H1 (cell line): ENCODE measurements around the gene C14orf93.

Experiments used
- CBX5 ChIP-seq: fragments of 300-800, 300-1000 bp; sonication (generic); IDR thresholded peaks from 2 replicates; pipeline ENCODE4 v1.7.1; 2016; ENCODE audit warnings: antibody characterized with exemption, low read length, low read depth
- CREB1 ChIP-seq: IDR thresholded peaks from 2 replicates; pipeline ENCODE4 v1.6.1; 2012; ENCODE audit warnings: inconsistent platforms
- CTCF ChIP-seq, 3 experiments: IDR thresholded peaks; 1 replicate in 2 of 3; 2 replicates in 1 of 3; pipeline versions ENCODE4 v1.5.1 to v1.6.1; 2011; ENCODE audit warnings: low read length in 3 of 3, mild to moderate bottlenecking in 3 of 3, inconsistent platforms in 2 of 3, low read depth in 1 of 3, moderate library complexity in 1 of 3; ENCODE audit not compliant: insufficient read depth in 1 of 3; ENCODE audit errors: control extremely low read depth in 1 of 3
- EZH2 ChIP-seq: fragments of 200-600 bp; sonication (generic); IDR thresholded peaks from 2 replicates; pipeline ENCODE4 v1.7.1; 2012; ENCODE audit warnings: low read depth, mild to moderate bottlenecking, moderate library complexity, low read length, inconsistent platforms; ENCODE audit not compliant: severe bottlenecking
- FOSL1 ChIP-seq: IDR thresholded peaks from 2 replicates; pipeline ENCODE4 v1.6.1; 2011; ENCODE audit warnings: mild to moderate bottlenecking, low read depth, low read length, moderate library complexity; ENCODE audit not compliant: insufficient read depth
- POLR2A ChIP-seq, 2 experiments: IDR thresholded peaks; 1 replicate in 1 of 2; 2 replicates in 1 of 2; pipeline ENCODE4 v1.6.1; 2011; ENCODE audit warnings: low read depth in 2 of 2, low read length in 2 of 2, mild to moderate bottlenecking in 2 of 2; ENCODE audit errors: control extremely low read depth in 1 of 2
- TAF1 ChIP-seq: IDR thresholded peaks from 2 replicates; pipeline ENCODE4 v1.6.1; 2011; ENCODE audit warnings: mild to moderate bottlenecking, low read depth, low read length
- USF2 ChIP-seq: IDR thresholded peaks from 2 replicates; pipeline ENCODE4 v1.6.1; 2011; ENCODE audit warnings: low read length, improper control_type of control experiment

GRCh38 chr14:23043754-23044153, 33.8 kb upstream of the C14orf93 start:
- TF ChIP-seq CBX5 = no peak
- no peak for TF ChIP-seq CTCF (IDR thresholded peaks at IDR 0.05; ENCODE audit: control extremely low read depth in 1 of 3, insufficient read depth in 1 of 3, low read depth in 1 of 3, low read length in 3 of 3)
- no peak for TF ChIP-seq POLR2A (IDR thresholded peaks at IDR 0.05; ENCODE audit: control extremely low read depth in 1 of 2, low read depth in 2 of 2, low read length in 2 of 2)
- TF ChIP-seq FOSL1 = no peak
- no peak for TF ChIP-seq EZH2
- no peak for TF ChIP-seq TAF1
- TF ChIP-seq CREB1 = no peak
- no peak for TF ChIP-seq USF2
